Activated CD4-positive, alpha-beta T cell treated with anti-CD3 and anti-CD28 coated beads, Interleukin-2, amount 10 ng/mL, durations not matched to agents 7 days and 5 days (primary cell): ENCODE results near the gene APMAP. TPM values are rescaled to one million over a fixed set of nuclear protein-coding genes. Genes with fewer than 3 reads are reported as not detected.
"Not testable (repeated sequence)": the region's sequence is repeated elsewhere in the genome, so short reads cannot be mapped to it uniquely, and the experiment has no call there.

Experiments
- CTCF ChIA-PET: fragments of 350-600 bp; sonication (Branson Sonifier 250); formaldehyde crosslinking; loops from one replicate; lab custom pipeline; 2021; ENCODE audit warnings: antibody characterized with exemption; lab: Charles Lee
- POLR2A ChIA-PET: fragments of 350-600 bp; sonication (Branson Sonifier 250); formaldehyde crosslinking; loops from one replicate; lab custom pipeline; 2021; ENCODE audit warnings: antibody characterized with exemption; lab: Charles Lee
- DNase-seq: peaks from one replicate; pipeline ENCODE4 v3.0.0-alpha.2; 2020
- H3K27ac Mint-ChIP-seq: one replicate; pipeline ENCODE4 v1.8.0; 2021; ENCODE audit warnings: mild to moderate bottlenecking, moderate library complexity, mixed read lengths
- H3K27me3 Mint-ChIP-seq: one replicate; pipeline ENCODE4 v1.8.0; 2021; ENCODE audit warnings: mixed read lengths
- H3K36me3 Mint-ChIP-seq: one replicate; pipeline ENCODE4 v1.8.0; 2021; ENCODE audit warnings: low read depth, mixed read lengths
- H3K4me1 Mint-ChIP-seq: one replicate; pipeline ENCODE4 v1.8.0; 2021; ENCODE audit warnings: mixed read lengths
- H3K4me3 Mint-ChIP-seq: one replicate; pipeline ENCODE4 v1.8.0; 2021; ENCODE audit warnings: mild to moderate bottlenecking, moderate library complexity, mixed read lengths
- H3K9me3 Mint-ChIP-seq: one replicate; pipeline ENCODE4 v1.8.0; 2021; ENCODE audit warnings: mixed read lengths
- total RNA-seq, 2 experiments: library from RNA; stranded (reverse); gene quantifications; one replicate each; pipeline ENCODE4 v1.2.3, GENCODE V29; 2021

The APMAP gene
- total RNA-seq, 2 experiments from 2014 or later: 38.7 to 41.3 TPM

- POLR2A ChIA-PET: no interaction called here
- H3K9me3 Mint-ChIP-seq: peaks cover 18% of the 10 kb centered on the region
- H3K4me3 Mint-ChIP-seq: no peak overlapping the region
- no peak overlapping the region for H3K27ac Mint-ChIP-seq
- H3K36me3 Mint-ChIP-seq: peaks cover 12% of the 10 kb centered on the region
- peak; percentile 3 for DNase-seq
- H3K27me3 Mint-ChIP-seq: no peaks in the 10 kb centered on the region
- CTCF ChIA-PET: no interaction called here
- peaks cover 24% of the 10 kb centered on the region for H3K4me1 Mint-ChIP-seq
Observed at GRCh38 chr20:24934101-24934661, 58.4 kb downstream of the APMAP start.

- Mint-ChIP-seq H3K27ac (no peak overlapping the region), H3K27me3 (no peaks in the 10 kb centered on the region), H3K4me1 (peaks cover 24% of the 10 kb centered on the region), H3K36me3 (peaks cover 12% of the 10 kb centered on the region), H3K9me3 (peaks cover 18% of the 10 kb centered on the region), H3K4me3 (no peak overlapping the region)
- POLR2A ChIA-PET: no interaction called here
- CTCF ChIA-PET: interaction anchor here (1.5 kb wide), 1 partner anchor 30 kb away, joined by 3 read pairs; no protein-coding TSS in a partner anchor
- peak; percentile 2 for DNase-seq
Observed at GRCh38 chr20:24933266-24933908, 59.2 kb downstream of the APMAP start.

DNA sequence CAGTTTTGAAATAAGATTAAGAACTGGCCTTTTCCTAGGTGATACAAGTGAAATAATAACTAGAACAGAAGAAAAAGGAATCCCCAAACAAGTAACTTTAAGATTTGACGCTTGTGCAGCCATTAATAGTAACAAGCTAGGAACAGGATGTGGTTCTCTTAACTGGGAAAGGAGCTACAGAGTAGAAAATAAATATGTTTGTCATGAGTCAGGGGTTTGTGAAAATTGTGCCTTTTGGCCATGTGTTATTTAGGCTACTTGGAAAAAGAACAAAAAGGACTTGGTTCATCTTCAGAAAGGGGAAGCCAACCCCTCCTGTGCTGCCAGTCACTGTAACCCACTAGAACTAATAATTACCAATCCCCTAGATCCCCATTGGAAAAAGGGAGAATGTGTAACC, 60.7 kb downstream of the APMAP start:
- Mint-ChIP-seq H3K27ac (peak overlapping the region; percentile 87), H3K9me3 (peaks cover 17% of the 10 kb centered on the region), H3K4me1 (peaks cover 24% of the 10 kb centered on the region), H3K36me3 (peaks cover 12% of the 10 kb centered on the region)
- H3K27me3 Mint-ChIP-seq, H3K4me3 Mint-ChIP-seq, POLR2A ChIA-PET: not testable (repeated sequence)
- peak; percentile 6 for DNase-seq
- CTCF ChIA-PET: interaction anchor here (0.7 to 2.6 kb wide), 6 partner anchors 14 to 100 kb away, joined by 3 to 10 read pairs (median 3); no protein-coding TSS in a partner anchor

DNA sequence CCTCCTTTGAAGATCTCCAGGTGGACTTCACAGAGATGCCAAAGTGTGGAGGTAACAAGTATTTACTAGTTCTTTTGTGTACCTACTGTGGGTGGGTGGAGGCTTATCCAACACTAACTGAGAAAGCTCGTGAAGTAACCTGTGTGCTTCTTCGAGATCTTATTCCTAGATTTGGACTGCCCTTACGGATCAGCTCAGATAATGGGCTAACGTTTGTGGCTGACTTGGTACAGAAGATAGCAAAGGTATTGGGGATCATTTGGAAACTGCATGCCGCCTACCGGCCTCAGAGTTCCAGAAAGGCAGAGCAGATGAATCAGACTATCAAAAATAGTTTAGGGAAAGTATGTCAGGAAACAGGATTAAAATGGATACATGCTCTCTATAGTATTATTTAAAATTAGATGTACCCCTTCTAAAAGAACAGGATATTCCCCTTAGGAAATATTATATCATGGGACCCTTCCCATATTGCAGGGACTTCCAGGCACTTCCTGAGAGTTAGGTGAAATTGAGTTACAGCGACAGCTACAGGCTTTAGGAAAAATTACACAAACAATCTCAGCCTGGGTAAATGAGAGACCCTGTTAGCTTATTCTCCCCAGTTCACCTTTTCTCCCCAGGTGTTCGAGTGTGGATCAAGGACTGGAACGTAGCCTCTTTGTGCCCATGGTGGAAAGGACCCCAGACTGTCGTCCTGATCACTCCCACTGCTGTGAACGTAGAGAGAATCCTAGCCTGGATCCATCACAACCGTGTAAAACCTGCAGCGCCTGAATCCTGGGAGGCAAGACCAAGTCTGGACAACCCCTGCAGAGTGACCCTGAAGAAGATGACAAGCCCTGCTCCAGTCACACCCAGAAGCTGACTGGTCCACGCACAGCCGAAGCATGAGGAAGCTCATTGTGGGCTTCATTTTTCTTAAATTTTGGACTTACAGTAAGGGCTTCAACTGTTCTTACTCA, 61.5 kb downstream of the APMAP start:
- peak overlapping the region; percentile 87 for H3K27ac Mint-ChIP-seq
- H3K4me3 Mint-ChIP-seq, H3K27me3 Mint-ChIP-seq, POLR2A ChIA-PET: not testable (repeated sequence)
- peaks cover 24% of the 10 kb centered on the region for H3K4me1 Mint-ChIP-seq
- peaks cover 11% of the 10 kb centered on the region for H3K36me3 Mint-ChIP-seq
- DNase-seq: peak; percentile 5
- H3K9me3 Mint-ChIP-seq: peaks cover 12% of the 10 kb centered on the region
- CTCF ChIA-PET: interaction anchor here (0.8 to 2.6 kb wide), 6 partner anchors 9 to 127 kb away, joined by 3 to 10 read pairs (median 4); partner anchors contain the start of gene ACSS1

GRCh38 chr20:24929867-24930723, 62.5 kb downstream of the APMAP start:
- H3K27me3 Mint-ChIP-seq, POLR2A ChIA-PET, H3K4me3 Mint-ChIP-seq, H3K36me3 Mint-ChIP-seq, H3K9me3 Mint-ChIP-seq, H3K27ac Mint-ChIP-seq: not testable (repeated sequence)
- DNase-seq: peak; percentile 5
- CTCF ChIA-PET: interaction anchor here (0.8 to 2.6 kb wide), 5 partner anchors 10 to 128 kb away, joined by 3 to 10 read pairs (median 4); partner anchors contain the start of gene ACSS1
- H3K4me1 Mint-ChIP-seq: peaks cover 24% of the 10 kb centered on the region

DNA sequence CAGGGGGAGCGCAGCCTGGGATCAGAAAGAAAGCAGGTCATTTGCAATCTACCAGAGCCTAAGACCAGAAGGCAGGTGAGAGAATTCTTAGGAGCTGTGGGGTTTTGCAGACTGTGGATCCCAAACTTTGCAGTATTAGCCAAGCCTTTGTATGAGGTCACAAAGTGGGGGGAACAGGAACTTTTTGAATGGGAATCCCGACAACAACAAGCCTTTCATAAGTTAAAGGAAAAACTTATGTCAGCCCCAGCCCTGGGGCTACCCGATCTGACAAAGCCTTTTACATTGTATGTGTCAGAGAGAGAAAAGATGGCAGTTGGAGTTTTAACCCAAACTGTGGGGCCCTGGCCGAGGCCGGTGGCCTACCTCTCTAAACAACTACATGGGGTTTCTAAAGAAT, 63.3 kb downstream of the APMAP start:
- not testable (repeated sequence) for H3K27ac Mint-ChIP-seq, H3K36me3 Mint-ChIP-seq, H3K9me3 Mint-ChIP-seq

DNA sequence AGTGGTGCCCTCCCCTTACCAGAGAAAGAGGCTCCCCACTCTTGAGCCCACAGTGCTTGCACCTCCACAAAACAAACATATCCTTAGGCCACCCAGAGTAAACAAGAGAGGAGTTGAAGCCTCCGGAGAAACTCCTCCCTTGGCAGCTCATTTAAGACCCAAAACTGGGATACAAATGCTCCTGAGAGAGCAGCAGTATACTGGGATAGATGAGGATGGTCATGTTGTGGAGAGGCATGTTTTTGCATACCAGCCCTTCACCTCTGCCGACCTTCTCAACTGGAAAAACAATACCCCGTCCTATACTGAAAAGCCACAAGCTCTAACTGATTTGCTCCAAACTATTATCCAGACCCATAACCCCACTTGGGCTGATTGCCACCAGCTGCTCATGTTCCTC, 71.8 kb downstream of the APMAP start:
- H3K27ac Mint-ChIP-seq, H3K36me3 Mint-ChIP-seq, H3K4me3 Mint-ChIP-seq, CTCF ChIA-PET, H3K9me3 Mint-ChIP-seq, DNase-seq, POLR2A ChIA-PET, H3K4me1 Mint-ChIP-seq: not testable (repeated sequence)
- peaks cover 10% of the 10 kb centered on the region for H3K27me3 Mint-ChIP-seq

More for the DNA sequence above, 63.3 kb downstream of the APMAP start:
- H3K4me3 Mint-ChIP-seq, H3K27me3 Mint-ChIP-seq, POLR2A ChIA-PET, CTCF ChIA-PET, DNase-seq: not testable (repeated sequence)
- peaks cover 24% of the 10 kb centered on the region for H3K4me1 Mint-ChIP-seq

- H3K9me3 Mint-ChIP-seq, H3K27me3 Mint-ChIP-seq, DNase-seq, H3K36me3 Mint-ChIP-seq, POLR2A ChIA-PET, H3K4me1 Mint-ChIP-seq, H3K27ac Mint-ChIP-seq, H3K4me3 Mint-ChIP-seq, CTCF ChIA-PET: not testable (repeated sequence)
Observed at GRCh38 chr20:24919665-24920064, 72.9 kb downstream of the APMAP start.

- Mint-ChIP-seq H3K27ac (no peak overlapping the region), H3K9me3 (no peaks in the 10 kb centered on the region), H3K4me3 (no peak overlapping the region), H3K36me3 (peaks cover 5% of the 10 kb centered on the region), H3K27me3 (peaks cover 7% of the 10 kb centered on the region), H3K4me1 (peaks cover 8% of the 10 kb centered on the region)
- no peak for DNase-seq
- POLR2A ChIA-PET: no interaction called here
- CTCF ChIA-PET: interaction anchor here (0.8 to 1.3 kb wide), 2 partner anchors 145 to 648 kb away, joined by 3 to 9 read pairs; no protein-coding TSS in a partner anchor
Observed at GRCh38 chr20:24918579-24919566, 73.7 kb downstream of the APMAP start.

GRCh38 chr20:24917797-24918578, 74.6 kb downstream of the APMAP start:
- Mint-ChIP-seq H3K27ac (no peak overlapping the region), H3K9me3 (no peaks in the 10 kb centered on the region), H3K36me3 (peaks cover 4% of the 10 kb centered on the region), H3K27me3 (peaks cover 4% of the 10 kb centered on the region), H3K4me3 (no peak overlapping the region), H3K4me1 (peaks cover 8% of the 10 kb centered on the region)
- peak; percentile 50 for DNase-seq
- POLR2A ChIA-PET: interaction anchor here (0.6 kb wide), 1 partner anchor 1012 kb away, joined by 3 read pairs; no protein-coding TSS in a partner anchor
- CTCF ChIA-PET: interaction anchor here (0.8 to 1.5 kb wide), 5 partner anchors 14 to 980 kb away, joined by 3 to 9 read pairs (median 4); no protein-coding TSS in a partner anchor
